H1 (cell line): ENCODE measurements around the gene PTPRT. TPM values are rescaled to one million over a fixed set of nuclear protein-coding genes. Genes with fewer than 3 reads are reported as not detected.

Experiments
- ATF2 ChIP-seq: IDR thresholded peaks from 2 replicates; pipeline ENCODE4 v1.6.1; 2012; ENCODE audit warnings: low read length, inconsistent platforms
- BCL11A ChIP-seq, 2 experiments: IDR thresholded peaks; one replicate each; pipeline ENCODE4 v1.6.1; 2011; ENCODE audit warnings: low read depth in 2 of 2, low read length in 2 of 2, mild to moderate bottlenecking in 2 of 2
- E2F6 ChIP-seq: IDR thresholded peaks from 2 replicates; pipeline ENCODE4 v1.6.1; 2012; ENCODE audit warnings: inconsistent platforms
- KDM4A ChIP-seq: IDR thresholded peaks from one replicate; pipeline ENCODE4 v1.7.1; 2012; ENCODE audit warnings: low read depth, mild to moderate bottlenecking, moderate library complexity, low read length, inconsistent platforms; ENCODE audit not compliant: severe bottlenecking
- TCF12 ChIP-seq: IDR thresholded peaks from 2 replicates; pipeline ENCODE4 v1.6.1; 2011; ENCODE audit warnings: low read depth, mild to moderate bottlenecking, low read length
- polyA plus RNA-seq, 7 experiments: library from polyadenylated mRNA; depleted of rRNA in 3 of 7; stranded (reverse) in 5 of 7; unstranded in 2 of 7; fragments of >200 nt in 5 of 7; fragments of 200-250 nt in 2 of 7; gene quantifications; 1 replicate in 5 of 7; 2 replicates in 1 of 7; 4 replicates in 1 of 7; pipeline versions ENCODE4 v1.2.1 to v1.2.3, GENCODE V29; 2011 to 2013; ENCODE audit warnings: missing spikeins in 2 of 7, mixed read lengths in 2 of 7
- total RNA-seq: library from RNA; stranded (reverse); fragmentation: NEBNext Ultra II Directional; extraction: Animal tissue kit (Norgen Biotek cat#: 25700); gene quantifications from 2 replicates; pipeline ENCODE4 v1.2.1, GENCODE V29; 2021

Gene PTPRT
- total and polyA plus RNA-seq, 2 of the 8 experiments (the other 6 are each of a cell fraction or from before 2014, with no cell fraction given) = 0.33 to 1.8 TPM

GRCh38 chr20:42886046-42886445 is 303.7 kb downstream of the PTPRT start (continued):
- TF ChIP-seq ATF2 = no peak
- no peak for TF ChIP-seq BCL11A (IDR thresholded peaks at IDR 0.05; ENCODE audit: low read depth in 2 of 2, low read length in 2 of 2)
- no peak for TF ChIP-seq TCF12
- no peak for TF ChIP-seq KDM4A
- TF ChIP-seq E2F6 = no peak
